SK-N-SH treated with all-trans-retinoic acid at 6 μM for 48 hours (cell line): ENCODE measurements around the gene GPATCH2L.

Experiments used
- BACH2 ChIP-seq: fragments of 250-450 bp; sonication (Bioruptor Pico); IDR thresholded peaks from 2 replicates; pipeline ENCODE4 v1.9.0; 2021; ENCODE audit warnings: mild to moderate bottlenecking, borderline replicate concordance
- CSDC2 ChIP-seq: fragments of 250-450 bp; sonication (Bioruptor Pico); IDR thresholded peaks from 2 replicates; pipeline ENCODE4 v1.5.0; 2020; ENCODE audit warnings: mild to moderate bottlenecking, moderate library complexity
- ESRRG ChIP-seq: fragments of 250-450 bp; sonication (Bioruptor Pico); IDR thresholded peaks from 2 replicates; pipeline ENCODE4 v1.6.1; 2021; ENCODE audit warnings: mild to moderate bottlenecking
- ISL1 ChIP-seq: fragments of 250-450 bp; sonication (Bioruptor Pico); IDR thresholded peaks from 2 replicates; pipeline ENCODE4 v2.1.2; 2022; ENCODE audit warnings: mild to moderate bottlenecking, moderate library complexity
- PATZ1 ChIP-seq: fragments of 250-450 bp; sonication (Bioruptor Pico); IDR thresholded peaks from 2 replicates; pipeline ENCODE4 v1.8.0; 2020; ENCODE audit warnings: mild to moderate bottlenecking, moderate library complexity, borderline replicate concordance
- POU6F1 ChIP-seq: fragments of 250-450 bp; sonication (Bioruptor Pico); IDR thresholded peaks from 2 replicates; pipeline ENCODE4 v1.8.0; 2021; ENCODE audit warnings: low read depth, mild to moderate bottlenecking, moderate library complexity, borderline replicate concordance
- SNAI2 ChIP-seq: fragments of 250-450 bp; sonication (Bioruptor Pico); IDR thresholded peaks from 2 replicates; pipeline ENCODE4 v1.5.0; 2020; ENCODE audit warnings: mild to moderate bottlenecking, moderate library complexity
- ZFP30 ChIP-seq: fragments of 450-650 bp; formaldehyde crosslinking; IDR thresholded peaks from 2 replicates; pipeline ENCODE4 v1.5.0; 2022; ENCODE audit warnings: mild to moderate bottlenecking, moderate library complexity
- ZNF70 ChIP-seq: fragments of 450-650 bp; formaldehyde crosslinking; IDR thresholded peaks from 2 replicates; pipeline ENCODE4 v1.5.0; 2020; ENCODE audit warnings: mild to moderate bottlenecking, moderate library complexity
- ZNF8 ChIP-seq: fragments of 450-650 bp; formaldehyde crosslinking; IDR thresholded peaks from 2 replicates; pipeline ENCODE4 v1.5.0; 2020; ENCODE audit warnings: mild to moderate bottlenecking, moderate library complexity
- TF ChIP-seq, protein P1 (sequence below): fragments of 250-450 bp; sonication (Bioruptor Pico); IDR thresholded peaks from 2 replicates; pipeline ENCODE4 v1.5.1; 2021; ENCODE audit warnings: mild to moderate bottlenecking, moderate library complexity

- TF ChIP-seq ZNF70 (CRISPR knock-in tag): no peak
- TF ChIP-seq, protein P1, sequence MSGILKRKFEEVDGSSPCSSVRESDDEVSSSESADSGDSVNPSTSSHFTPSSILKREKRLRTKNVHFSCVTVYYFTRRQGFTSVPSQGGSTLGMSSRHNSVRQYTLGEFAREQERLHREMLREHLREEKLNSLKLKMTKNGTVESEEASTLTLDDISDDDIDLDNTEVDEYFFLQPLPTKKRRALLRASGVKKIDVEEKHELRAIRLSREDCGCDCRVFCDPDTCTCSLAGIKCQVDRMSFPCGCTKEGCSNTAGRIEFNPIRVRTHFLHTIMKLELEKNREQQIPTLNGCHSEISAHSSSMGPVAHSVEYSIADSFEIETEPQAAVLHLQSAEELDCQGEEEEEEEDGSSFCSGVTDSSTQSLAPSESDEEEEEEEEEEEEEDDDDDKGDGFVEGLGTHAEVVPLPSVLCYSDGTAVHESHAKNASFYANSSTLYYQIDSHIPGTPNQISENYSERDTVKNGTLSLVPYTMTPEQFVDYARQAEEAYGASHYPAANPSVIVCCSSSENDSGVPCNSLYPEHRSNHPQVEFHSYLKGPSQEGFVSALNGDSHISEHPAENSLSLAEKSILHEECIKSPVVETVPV (CRISPR knock-in tag): no peak
- TF ChIP-seq ISL1: no peak
- no peak for TF ChIP-seq BACH2 (CRISPR knock-in tag)
- no peak for TF ChIP-seq POU6F1
- no peak for TF ChIP-seq ESRRG (CRISPR knock-in tag)
- TF ChIP-seq CSDC2: no peak
- no peak for TF ChIP-seq ZFP30 (CRISPR knock-in tag)
- TF ChIP-seq PATZ1 (CRISPR knock-in tag): no peak
- TF ChIP-seq ZNF8 (CRISPR knock-in tag): no peak
- TF ChIP-seq SNAI2: no peak
Measured at GRCh38 chr14:76146976-76147375, 4.7 kb upstream of the GPATCH2L start.
